ENCODE data around the gene MRM1. TPM values are rescaled to one million over a fixed set of nuclear protein-coding genes. Genes with fewer than 3 reads are reported as not detected.
A peak's percentile ranks its signal among the peaks of the same experiment; 100 is the strongest.

Gene MRM1
- total RNA-seq, 4 donors from 2014 or later: 9.5 to 20.9 (median 11.5) TPM

DNA sequence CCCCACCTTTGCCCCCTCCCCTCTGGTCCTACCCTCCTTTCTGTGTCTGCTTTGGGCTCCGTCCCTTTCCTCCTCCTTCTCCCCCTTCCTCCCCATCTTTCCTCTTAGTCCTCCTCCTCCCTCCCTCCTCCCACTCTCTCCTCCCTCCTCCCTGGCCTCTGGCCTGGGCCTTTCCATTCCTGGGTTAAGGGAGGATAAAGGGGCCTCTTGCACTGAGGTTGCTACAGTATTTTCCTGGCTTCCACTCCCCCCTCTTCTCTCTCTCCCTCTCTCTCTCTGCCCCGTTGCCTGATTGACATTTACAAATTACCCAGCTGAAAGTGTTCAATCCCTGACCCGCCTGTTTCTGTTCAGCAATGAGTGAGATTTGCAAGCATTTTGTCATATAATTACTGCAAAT is 44.0 kb downstream of the MRM1 start:
- Histone ChIP-seq H3K4me3 (no peak overlapping the region), H3K27me3 (peaks cover 59% of the 10 kb centered on the region), H3K36me3 (no peaks in the 10 kb centered on the region), H3K27ac (no peak overlapping the region), H3K4me1 (peaks cover 4 to 21% (median 19%) of the 10 kb centered on the region in 4 donors), H3K9me3 (no peaks in the 10 kb centered on the region)
- TF ChIP-seq, protein P1, sequence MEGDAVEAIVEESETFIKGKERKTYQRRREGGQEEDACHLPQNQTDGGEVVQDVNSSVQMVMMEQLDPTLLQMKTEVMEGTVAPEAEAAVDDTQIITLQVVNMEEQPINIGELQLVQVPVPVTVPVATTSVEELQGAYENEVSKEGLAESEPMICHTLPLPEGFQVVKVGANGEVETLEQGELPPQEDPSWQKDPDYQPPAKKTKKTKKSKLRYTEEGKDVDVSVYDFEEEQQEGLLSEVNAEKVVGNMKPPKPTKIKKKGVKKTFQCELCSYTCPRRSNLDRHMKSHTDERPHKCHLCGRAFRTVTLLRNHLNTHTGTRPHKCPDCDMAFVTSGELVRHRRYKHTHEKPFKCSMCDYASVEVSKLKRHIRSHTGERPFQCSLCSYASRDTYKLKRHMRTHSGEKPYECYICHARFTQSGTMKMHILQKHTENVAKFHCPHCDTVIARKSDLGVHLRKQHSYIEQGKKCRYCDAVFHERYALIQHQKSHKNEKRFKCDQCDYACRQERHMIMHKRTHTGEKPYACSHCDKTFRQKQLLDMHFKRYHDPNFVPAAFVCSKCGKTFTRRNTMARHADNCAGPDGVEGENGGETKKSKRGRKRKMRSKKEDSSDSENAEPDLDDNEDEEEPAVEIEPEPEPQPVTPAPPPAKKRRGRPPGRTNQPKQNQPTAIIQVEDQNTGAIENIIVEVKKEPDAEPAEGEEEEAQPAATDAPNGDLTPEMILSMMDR (IDR thresholded peaks at IDR 0.05): no peak
- TF ChIP-seq POLR2A (IDR thresholded peaks at IDR 0.05) (no peak), POLR2AphosphoS5 (IDR thresholded peaks at IDR 0.05) (no peak), EP300 (IDR thresholded peaks at IDR 0.05; ENCODE audit: low read depth) (no peak)
- 59% methylated on average over 3 of the region's 3 CpGs; no CpG with 5 or more reads in 1 of the 2 donors for WGBS, 2 donors (ENCODE audit: low coverage in 1 of 2)
- intact Hi-C loops (cut with DNase I; ENCODE audit: low total_unique reads): no loop called here
- DNase-seq: no peak
- in situ Hi-C loops (cut with MboI; ENCODE audit: low pct_ligation_motif_present in 1 of 4, low pct_unique_long_range_greater_than_20kb in 1 of 4, low sequenced_read_pairs in 3 of 4): loop anchor here in 3 of 4 donors (25.0 kb wide), 3 partner anchors 392 to 592 kb away; no protein-coding TSS in a partner anchor

- intact Hi-C loops (cut with DNase I; ENCODE audit: low total_unique reads): no loop called here
- Histone ChIP-seq H3K4me1 (peaks cover 0 to 6% (median 4%) of the 10 kb centered on the region in 4 donors), H3K36me3 (no peaks in the 10 kb centered on the region), H3K4me3 (no peak overlapping the region), H3K9me3 (no peaks in the 10 kb centered on the region), H3K27me3 (peaks cover 37% of the 10 kb centered on the region), H3K27ac (no peak overlapping the region)
- DNase-seq: no peak
- WGBS, 2 donors (ENCODE audit: low coverage in 1 of 2): 23% methylated on average over 4 of the region's 4 CpGs; no CpG with 5 or more reads in 1 of the 2 donors
- in situ Hi-C loops (cut with MboI; ENCODE audit: low pct_ligation_motif_present in 1 of 4, low pct_unique_long_range_greater_than_20kb in 1 of 4, low sequenced_read_pairs in 3 of 4): loop anchor here in 3 of 4 donors (25.0 kb wide), 3 partner anchors 390 to 590 kb away; no protein-coding TSS in a partner anchor
- TF ChIP-seq POLR2AphosphoS5 (IDR thresholded peaks at IDR 0.05) (no peak), POLR2A (IDR thresholded peaks at IDR 0.05) (no peak), EP300 (IDR thresholded peaks at IDR 0.05; ENCODE audit: low read depth) (no peak)
- TF ChIP-seq, protein P1 (IDR thresholded peaks at IDR 0.05): no peak
Measured at GRCh38 chr17:36647636-36648035, 46.3 kb downstream of the MRM1 start.

DNA sequence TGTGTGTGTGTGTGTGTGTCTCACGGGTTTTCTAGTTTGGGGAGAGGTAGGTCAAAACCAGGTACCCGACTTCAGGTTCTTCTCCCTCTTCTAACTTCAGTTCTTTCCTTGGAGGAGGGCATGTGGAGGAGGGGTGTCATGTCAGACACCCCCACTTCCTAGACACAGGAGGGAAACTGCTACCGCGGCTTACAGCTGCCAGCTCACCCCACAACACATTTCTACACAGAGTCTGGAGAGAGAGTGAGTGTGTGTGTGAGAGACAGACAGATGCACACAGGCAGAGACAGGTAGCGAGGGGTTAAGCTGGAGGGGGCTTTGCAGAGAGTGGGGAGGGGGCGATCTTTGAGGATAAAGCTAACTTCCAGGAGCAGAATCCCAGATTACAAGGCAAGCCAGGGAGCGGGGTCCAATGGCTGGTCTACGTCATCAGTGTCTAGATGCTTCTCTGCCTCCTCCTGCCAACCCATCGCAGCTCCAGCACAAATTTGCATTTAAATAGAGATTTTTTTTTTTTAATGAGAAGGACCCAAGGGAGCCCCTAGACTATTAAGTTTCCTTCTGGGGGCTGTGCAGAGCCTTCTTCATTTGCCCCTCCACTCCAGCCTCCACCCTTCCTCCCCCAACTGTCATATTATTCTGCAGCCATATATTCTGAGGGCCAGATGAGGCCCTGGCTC is 48.9 kb downstream of the MRM1 start:
- WGBS, 2 donors (ENCODE audit: low coverage in 1 of 2): 39 to 62% methylated on average over 4 to 9 of the region's 9 CpGs
- H3K36me3 ChIP-seq: no peaks in the 10 kb centered on the region

DNA sequence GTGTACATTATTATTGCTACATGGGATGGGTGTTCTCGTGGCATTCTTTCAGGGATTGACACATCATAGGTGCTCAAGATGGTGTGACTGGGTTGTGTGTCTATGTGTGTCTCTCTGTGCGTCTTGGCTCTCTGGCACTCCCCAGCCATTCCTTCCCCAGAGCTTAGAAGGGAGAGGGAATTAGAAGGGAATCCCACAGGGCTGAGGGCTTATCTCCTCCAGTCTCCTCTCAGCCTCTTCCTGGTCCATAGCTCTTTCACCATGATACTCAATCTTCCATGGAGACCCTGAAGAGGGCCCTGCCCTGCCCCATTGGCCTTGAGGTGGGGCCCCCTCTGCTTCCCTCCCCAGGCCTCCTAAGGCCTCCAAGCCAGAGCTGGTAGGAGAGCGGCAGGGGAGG is 52.0 kb downstream of the MRM1 start:
- 75 to 88% methylated on average over 1 to 3 of the region's 3 CpGs for WGBS, 2 donors (ENCODE audit: low coverage in 1 of 2)
- DNase-seq: no peak
- intact Hi-C loops (cut with DNase I; ENCODE audit: low total_unique reads) (no loop called here), in situ Hi-C loops (cut with MboI; ENCODE audit: low pct_ligation_motif_present in 1 of 4, low pct_unique_long_range_greater_than_20kb in 1 of 4, low sequenced_read_pairs in 3 of 4) (no loop called here)
- TF ChIP-seq, protein P1 (IDR thresholded peaks at IDR 0.05): no peak
- TF ChIP-seq POLR2A (IDR thresholded peaks at IDR 0.05): no peak
- no peak for TF ChIP-seq EP300 (IDR thresholded peaks at IDR 0.05; ENCODE audit: low read depth)
- H3K36me3 ChIP-seq: no peaks in the 10 kb centered on the region
- H3K27me3 ChIP-seq: peaks cover 22% of the 10 kb centered on the region
- H3K4me3 ChIP-seq: no peak overlapping the region
- H3K27ac ChIP-seq: peak overlapping the region in 1 of 4 donors; percentile 49
- no peaks in the 10 kb centered on the region for H3K9me3 ChIP-seq
- peaks cover 0 to 19% (median 14%) of the 10 kb centered on the region in 4 donors for H3K4me1 ChIP-seq

More for the DNA sequence above, 48.9 kb downstream of the MRM1 start:
- Histone ChIP-seq H3K27me3 (peaks cover 16% of the 10 kb centered on the region), H3K4me1 (peaks cover 0 to 12% (median 5%) of the 10 kb centered on the region in 4 donors), H3K27ac (no peak overlapping the region), H3K4me3 (no peak overlapping the region), H3K9me3 (no peaks in the 10 kb centered on the region)
- DNase-seq: no peak
- intact Hi-C loops (cut with DNase I; ENCODE audit: low total_unique reads): no loop called here
- no peak for TF ChIP-seq POLR2AphosphoS5 (IDR thresholded peaks at IDR 0.05)
- TF ChIP-seq, protein P1 (IDR thresholded peaks at IDR 0.05): no peak
- no peak for TF ChIP-seq POLR2A (IDR thresholded peaks at IDR 0.05)
- TF ChIP-seq EP300 (IDR thresholded peaks at IDR 0.05; ENCODE audit: low read depth): no peak
- in situ Hi-C loops (cut with MboI; ENCODE audit: low pct_ligation_motif_present in 1 of 4, low pct_unique_long_range_greater_than_20kb in 1 of 4, low sequenced_read_pairs in 3 of 4): no loop called here

Measured in transverse colon (tissue), 4 donors.